Ascending aorta (tissue), 2 donors: ENCODE results near the gene CHCHD3. TPM values are rescaled to one million over a fixed set of nuclear protein-coding genes. Genes with fewer than 3 reads are reported as not detected.

Experiments used
- DNase-seq, 2 donors: peaks; one replicate each; pipeline ENCODE4 v3.0.0-alpha.2; 2019; ENCODE audit warnings: low spot score in 2 of 2
- H3K27ac ChIP-seq, 2 donors: fragments of 200-600 bp; sonication (generic); one replicate each; pipeline ENCODE4 v1.5.1; 2016 to 2017; ENCODE audit warnings: mild to moderate bottlenecking in 1 of 2
- H3K27me3 ChIP-seq: fragments of 200-600 bp; sonication (generic); one replicate; pipeline ENCODE4 v1.5.1; 2017
- H3K36me3 ChIP-seq, 2 donors: fragments of 200-600 bp; sonication (generic); one replicate each; pipeline ENCODE4 v1.5.1; 2016
- H3K4me1 ChIP-seq, 2 donors: fragments of 200-600 bp; sonication (generic); one replicate each; pipeline ENCODE4 v1.5.1; 2016 to 2017; ENCODE audit warnings: mild to moderate bottlenecking in 1 of 2
- H3K4me3 ChIP-seq, 2 donors: fragments of 200-600 bp; sonication (generic); one replicate each; pipeline ENCODE4 v1.5.1; 2016 to 2017; ENCODE audit warnings: mild to moderate bottlenecking in 1 of 2
- H3K9me3 ChIP-seq, 2 donors: fragments of 200-600 bp; sonication (generic); one replicate each; pipeline ENCODE4 v1.5.1; 2016
- intact Hi-C: fragments of 100-400 bp; cut with DNase I; formaldehyde crosslinking; loops from one replicate; pipeline ENCODE4 v1.15.1; 2023
- total RNA-seq: library from RNA; depleted of rRNA; stranded (reverse); fragments of >200 nt; gene quantifications from one replicate; pipeline ENCODE4 v1.1.0, GENCODE V29; 2016
- TF ChIP-seq, protein P1 (sequence below), 3 experiments: fragments of 200-600 bp in 2 of 3; fragments of 450-650 bp in 1 of 3; sonication (generic) in 2 of 3; IDR thresholded peaks; one replicate each; pipeline ENCODE4 v1.5.1; 2016 to 2019; ENCODE audit warnings: antibody characterized with exemption in 3 of 3, mild to moderate bottlenecking in 1 of 3, moderate library complexity in 1 of 3

Gene CHCHD3
- total RNA-seq, 1 donor from 2014 or later, result 26.2 TPM

DNA sequence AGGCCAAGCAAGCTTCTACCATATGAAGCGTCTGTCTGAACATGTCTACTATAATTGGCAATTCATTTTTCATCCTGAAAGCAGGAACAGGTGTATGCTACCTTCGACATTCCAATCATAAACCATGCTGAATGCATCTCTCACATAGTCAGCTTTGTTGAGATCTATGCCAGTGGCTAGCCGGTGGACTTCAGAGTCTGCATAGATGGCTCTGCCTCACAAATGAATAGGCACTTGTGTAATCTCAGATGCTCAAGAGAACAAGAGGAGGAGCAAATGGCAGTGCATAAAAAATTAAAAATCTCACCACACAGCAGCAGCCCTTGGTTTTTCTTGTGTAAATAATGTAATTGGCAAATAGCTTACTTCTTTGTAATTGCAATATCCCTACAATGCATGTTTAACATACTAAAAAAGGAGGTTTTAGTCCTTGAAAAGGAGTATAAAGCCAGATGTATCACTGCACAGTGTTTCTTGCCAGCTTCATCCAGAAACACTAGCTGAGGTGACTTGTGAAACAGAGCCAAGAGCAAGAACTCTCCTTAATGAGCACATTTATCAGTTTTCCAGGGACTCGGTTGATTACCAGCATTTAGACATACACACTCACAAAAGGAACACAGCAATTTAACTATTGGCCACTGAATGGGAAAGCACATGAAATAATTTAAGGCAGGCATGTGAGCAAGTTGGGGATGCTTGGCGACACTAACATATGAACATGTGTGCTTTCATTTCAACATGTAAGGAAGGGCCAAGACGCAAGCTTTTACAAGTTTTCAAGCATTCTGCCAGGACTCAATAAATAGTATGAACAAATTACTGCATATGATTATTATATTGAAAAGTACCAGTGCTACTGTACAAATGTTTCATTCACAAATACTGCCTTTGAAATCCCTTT lies 255.7 kb downstream of the CHCHD3 start:
- no peak for DNase-seq
- intact Hi-C loops, result no loop called here
- no peaks in the 10 kb centered on the region for H3K9me3 ChIP-seq
- H3K4me1 ChIP-seq, result no peaks in the 10 kb centered on the region
- no peak overlapping the region for H3K4me3 ChIP-seq
- no peaks in the 10 kb centered on the region for H3K36me3 ChIP-seq
- no peak overlapping the region for H3K27ac ChIP-seq
- TF ChIP-seq, protein P1, sequence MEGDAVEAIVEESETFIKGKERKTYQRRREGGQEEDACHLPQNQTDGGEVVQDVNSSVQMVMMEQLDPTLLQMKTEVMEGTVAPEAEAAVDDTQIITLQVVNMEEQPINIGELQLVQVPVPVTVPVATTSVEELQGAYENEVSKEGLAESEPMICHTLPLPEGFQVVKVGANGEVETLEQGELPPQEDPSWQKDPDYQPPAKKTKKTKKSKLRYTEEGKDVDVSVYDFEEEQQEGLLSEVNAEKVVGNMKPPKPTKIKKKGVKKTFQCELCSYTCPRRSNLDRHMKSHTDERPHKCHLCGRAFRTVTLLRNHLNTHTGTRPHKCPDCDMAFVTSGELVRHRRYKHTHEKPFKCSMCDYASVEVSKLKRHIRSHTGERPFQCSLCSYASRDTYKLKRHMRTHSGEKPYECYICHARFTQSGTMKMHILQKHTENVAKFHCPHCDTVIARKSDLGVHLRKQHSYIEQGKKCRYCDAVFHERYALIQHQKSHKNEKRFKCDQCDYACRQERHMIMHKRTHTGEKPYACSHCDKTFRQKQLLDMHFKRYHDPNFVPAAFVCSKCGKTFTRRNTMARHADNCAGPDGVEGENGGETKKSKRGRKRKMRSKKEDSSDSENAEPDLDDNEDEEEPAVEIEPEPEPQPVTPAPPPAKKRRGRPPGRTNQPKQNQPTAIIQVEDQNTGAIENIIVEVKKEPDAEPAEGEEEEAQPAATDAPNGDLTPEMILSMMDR (IDR thresholded peaks at IDR 0.05), result no peak
- H3K27me3 ChIP-seq, result no peaks in the 10 kb centered on the region

DNA sequence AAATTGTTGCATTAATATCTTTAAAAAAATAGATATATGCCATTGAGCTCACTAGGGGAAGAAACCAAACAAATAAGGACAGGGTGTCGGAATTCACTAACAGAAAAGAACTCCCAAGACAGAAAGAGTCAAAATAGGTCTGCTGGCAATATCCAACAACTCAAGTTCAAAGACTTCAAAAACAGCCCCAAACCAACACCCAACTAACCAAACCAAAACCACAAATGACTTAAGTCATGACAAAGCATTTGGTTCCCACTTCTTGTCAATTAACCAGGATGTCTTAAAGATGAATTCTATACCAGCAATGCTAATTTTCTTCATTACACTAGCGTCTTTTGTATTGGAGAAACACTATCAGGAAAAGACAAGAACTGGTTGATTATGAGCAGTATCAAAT lies 256.7 kb downstream of the CHCHD3 start:
- no peaks in the 10 kb centered on the region for H3K27me3 ChIP-seq
- intact Hi-C loops, result no loop called here
- TF ChIP-seq, protein P1 (IDR thresholded peaks at IDR 0.05), result no peak

DNA sequence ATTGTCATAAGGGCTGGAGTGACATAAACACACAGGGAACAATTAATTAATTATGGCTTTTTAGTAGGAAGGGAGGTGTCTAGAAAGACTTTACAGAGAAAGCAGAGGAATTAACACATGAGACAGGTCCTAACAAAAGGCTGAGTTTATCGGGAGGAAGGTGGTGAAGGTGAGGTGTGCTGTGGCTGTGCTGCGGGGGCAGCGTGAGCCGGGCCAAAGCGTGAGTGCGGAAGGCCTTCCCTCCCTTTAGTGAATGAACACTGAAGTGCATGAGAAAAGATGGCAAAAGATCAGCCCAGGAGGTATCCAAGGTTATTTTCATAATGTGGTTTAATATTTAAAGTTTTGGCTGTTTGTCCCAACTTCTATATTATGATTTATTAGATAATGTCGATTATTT lies 262.2 kb downstream of the CHCHD3 start:
- TF ChIP-seq, protein P1 (IDR thresholded peaks at IDR 0.05), result no peak
- DNase-seq, result no peak
- Histone ChIP-seq H3K36me3 (no peaks in the 10 kb centered on the region), H3K27ac (no peak overlapping the region), H3K27me3 (no peaks in the 10 kb centered on the region), H3K9me3 (no peaks in the 10 kb centered on the region), H3K4me1 (no peaks in the 10 kb centered on the region), H3K4me3 (no peak overlapping the region)
- intact Hi-C loops, result no loop called here

More for the DNA sequence above, 256.7 kb downstream of the CHCHD3 start:
- no peak for DNase-seq
- H3K27ac ChIP-seq, result no peak overlapping the region
- H3K9me3 ChIP-seq, result no peaks in the 10 kb centered on the region
- no peak overlapping the region for H3K4me3 ChIP-seq
- H3K4me1 ChIP-seq, result no peaks in the 10 kb centered on the region
- no peaks in the 10 kb centered on the region for H3K36me3 ChIP-seq

DNA sequence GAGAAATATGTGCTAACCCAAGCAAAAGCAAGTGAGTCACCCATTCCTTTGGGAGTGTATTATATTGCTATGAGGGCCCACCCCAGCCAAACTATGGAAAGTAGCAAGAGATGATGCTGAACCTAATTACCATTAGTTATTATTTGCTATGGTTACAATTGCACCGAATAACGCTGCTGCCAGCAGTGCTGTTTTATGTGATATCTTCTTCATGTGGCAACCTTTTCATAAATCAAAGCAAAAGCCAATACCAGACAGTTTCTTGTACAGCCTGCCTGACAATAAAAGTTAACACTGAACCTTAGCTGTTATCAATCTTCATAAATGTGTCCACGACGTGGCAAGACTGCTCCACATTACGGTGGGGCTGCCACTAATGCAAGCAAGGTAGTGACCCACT lies 263.9 kb downstream of the CHCHD3 start:
- no peaks in the 10 kb centered on the region for H3K4me1 ChIP-seq
- DNase-seq, result no peak
- H3K36me3 ChIP-seq, result no peaks in the 10 kb centered on the region
- intact Hi-C loops, result no loop called here
- no peaks in the 10 kb centered on the region for H3K27me3 ChIP-seq
- no peak overlapping the region for H3K4me3 ChIP-seq
- no peak overlapping the region for H3K27ac ChIP-seq
- no peaks in the 10 kb centered on the region for H3K9me3 ChIP-seq
- TF ChIP-seq, protein P1 (IDR thresholded peaks at IDR 0.05), result no peak

DNA sequence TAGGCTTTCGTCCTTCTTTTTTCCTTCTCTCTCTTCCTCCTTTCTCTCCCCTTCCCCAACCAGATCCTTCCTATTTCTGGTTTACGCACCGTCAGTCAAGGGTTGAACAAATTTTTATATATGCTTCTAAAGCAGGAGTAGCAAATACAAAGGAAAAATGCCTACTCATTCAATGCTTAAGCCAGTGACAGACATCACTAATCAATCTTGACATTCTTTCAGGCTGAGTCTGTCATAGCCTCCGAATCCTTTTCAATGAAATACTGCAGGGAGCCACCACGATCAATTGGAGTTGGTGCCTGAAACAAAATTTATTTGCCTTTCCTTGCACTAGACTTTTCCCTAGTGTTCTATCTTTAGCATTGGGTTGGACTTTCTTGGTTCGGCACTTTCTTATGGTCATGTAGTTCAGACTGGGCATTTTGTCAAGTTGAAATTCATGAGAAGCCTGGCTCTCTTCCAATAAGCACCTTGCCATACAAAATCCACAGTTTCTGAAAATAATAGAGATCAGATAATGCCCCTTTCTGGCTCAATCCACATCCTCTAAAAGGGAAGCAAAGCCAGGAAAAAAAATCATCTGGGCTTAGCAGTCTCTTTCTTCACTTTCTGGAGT lies 266.1 kb downstream of the CHCHD3 start:
- DNase-seq, result no peak
- Histone ChIP-seq H3K27me3 (no peaks in the 10 kb centered on the region), H3K27ac (no peak overlapping the region), H3K9me3 (no peaks in the 10 kb centered on the region), H3K36me3 (no peaks in the 10 kb centered on the region), H3K4me1 (no peaks in the 10 kb centered on the region), H3K4me3 (no peak overlapping the region)
- intact Hi-C loops, result no loop called here
- TF ChIP-seq, protein P1 (IDR thresholded peaks at IDR 0.05), result no peak
